ENCODE data around the gene AIMP2. TPM values are rescaled to one million over a fixed set of nuclear protein-coding genes. Genes with fewer than 3 reads are reported as not detected.
"Not testable (repeated sequence)": the region's sequence is repeated elsewhere in the genome, so short reads cannot be mapped to it uniquely, and the experiment has no call there.

Gene AIMP2
- total RNA-seq, result 35.9 TPM

DNA sequence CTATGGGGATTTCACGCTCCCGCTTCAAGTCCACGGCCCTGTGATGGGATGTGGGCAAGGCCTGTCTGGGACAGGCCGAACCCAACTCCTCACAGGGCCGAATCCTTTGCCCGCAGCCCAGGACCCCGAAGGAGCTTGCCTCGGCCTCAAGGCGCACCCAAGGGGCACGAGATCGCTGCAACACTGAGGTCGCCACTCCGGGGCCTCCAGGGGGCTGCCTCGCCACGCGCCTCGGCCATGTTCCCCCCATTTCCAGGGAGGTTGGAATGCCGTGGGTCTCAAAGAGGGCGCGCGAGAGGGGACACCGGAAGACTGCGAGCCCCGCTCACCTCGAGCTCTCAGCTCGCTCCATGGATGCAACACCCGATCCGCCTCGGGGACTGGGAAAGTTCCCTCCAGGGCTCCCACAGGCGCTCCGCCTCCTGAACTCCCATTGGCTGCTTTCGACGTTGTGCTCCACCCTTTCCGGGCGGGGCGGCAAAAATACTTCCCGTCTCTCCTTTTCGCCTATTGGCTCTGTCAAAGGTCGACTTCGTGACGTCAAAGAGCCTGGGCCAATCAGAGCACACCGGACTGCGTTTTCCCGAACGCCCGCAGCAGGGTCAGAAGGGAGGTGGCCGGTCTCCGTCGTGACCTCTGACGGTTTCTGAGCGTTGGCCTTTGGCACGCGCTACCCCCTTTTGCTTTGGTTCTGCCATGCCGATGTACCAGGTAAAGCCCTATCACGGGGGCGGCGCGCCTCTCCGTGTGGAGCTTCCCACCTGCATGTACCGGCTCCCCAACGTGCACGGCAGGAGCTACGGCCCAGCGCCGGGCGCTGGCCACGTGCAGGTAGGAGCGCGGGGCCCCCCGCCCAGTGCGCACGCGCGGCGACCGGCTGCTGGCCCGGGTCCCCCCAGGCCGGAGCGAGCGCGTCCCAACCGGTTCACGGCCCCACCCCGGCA is at the start of gene AIMP2, which contains the start of gene PMS2:
Gene AIMP2 (plus strand): TSS at position 605 of the 944 bp plus-strand sequence. CDS start 92 bp downstream, at position 697.
Gene PMS2 (minus strand): TSS at position 382 of the 944 bp plus-strand sequence. CDS start 30 bp downstream, at position 352.
- DNase-seq (ENCODE audit: low spot score in 2 of 2) (peak; percentile 88 to 93), FAIRE-seq (peak; percentile 85)

DNA sequence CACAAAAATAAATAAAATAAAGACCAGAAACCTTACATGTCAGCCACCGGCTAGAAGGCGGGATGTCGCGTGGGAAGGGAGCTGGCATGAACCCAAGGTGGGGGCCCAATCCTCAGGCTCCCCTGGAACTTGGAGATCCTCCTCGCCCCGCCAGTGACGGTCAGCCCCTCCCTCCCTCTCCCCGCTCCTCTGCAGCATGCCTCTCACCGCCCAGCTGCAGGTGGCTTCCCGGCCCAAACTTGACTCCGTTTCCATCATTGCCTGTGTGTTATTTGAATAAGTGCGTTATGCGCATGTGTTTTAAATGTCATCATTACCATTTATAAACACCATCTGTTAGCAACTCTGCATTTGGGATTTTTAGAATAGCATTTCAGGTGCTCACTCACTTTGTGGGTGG is 45.9 kb upstream of the AIMP2 start:
- FAIRE-seq; DNase-seq (ENCODE audit: low spot score in 2 of 2): not testable (repeated sequence)

DNA sequence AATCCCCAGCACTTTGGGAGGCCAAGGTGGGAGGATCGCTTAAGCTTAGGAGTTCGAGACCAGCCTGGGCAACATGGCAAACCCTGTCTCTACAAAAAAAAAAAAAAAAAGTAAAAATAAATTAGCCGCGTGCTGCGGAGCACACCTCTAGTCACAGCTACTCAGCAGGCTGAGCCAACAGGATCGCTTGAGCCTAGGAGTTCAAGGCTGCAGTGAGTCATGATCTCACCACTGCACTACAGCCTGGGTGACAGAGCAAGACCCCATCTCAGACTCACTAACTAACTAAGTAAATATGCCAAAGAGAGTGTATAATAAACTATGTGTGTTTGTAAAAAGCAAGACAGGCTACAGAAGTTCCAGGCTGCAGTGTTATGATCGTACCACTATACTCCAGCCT is 45.3 kb upstream of the AIMP2 start:
- DNase-seq (ENCODE audit: low spot score in 2 of 2); FAIRE-seq: not testable (repeated sequence)

DNA sequence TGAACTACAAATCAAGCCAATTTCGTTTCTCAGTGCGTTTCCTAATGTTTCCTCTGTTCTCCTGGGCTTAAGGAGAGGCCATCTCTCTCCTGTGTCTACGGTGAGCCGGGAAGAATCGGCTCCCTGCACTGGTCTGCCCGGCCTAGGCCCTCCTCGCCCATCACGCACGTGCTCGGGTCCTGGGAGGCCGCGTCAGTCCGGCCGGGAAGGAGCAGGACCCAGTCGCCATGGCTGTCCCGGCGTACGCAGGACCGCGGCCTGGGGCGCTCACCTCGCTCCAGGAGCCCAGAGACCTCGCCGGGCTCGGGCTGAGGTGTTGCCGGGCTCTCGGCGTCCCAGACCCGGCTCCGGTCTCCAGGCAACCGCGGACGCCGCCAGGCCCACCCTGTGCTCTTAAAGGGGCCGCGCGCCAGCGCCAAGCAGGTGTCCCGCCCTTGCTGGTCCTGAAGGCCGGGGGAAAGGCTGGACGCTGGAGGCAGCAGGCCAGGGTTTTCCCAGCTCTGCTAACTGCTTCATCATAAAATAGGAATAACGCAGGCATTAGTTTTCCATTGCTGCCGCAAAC is 38.6 kb upstream of the AIMP2 start, which contains the start of gene RSPH10B:
Gene RSPH10B (minus strand): TSS at position 343 of the 565 bp plus-strand sequence. CDS start 3,573 bp downstream, outside the sequence.
- FAIRE-seq; DNase-seq (ENCODE audit: low spot score in 2 of 2): not testable (repeated sequence)

DNA sequence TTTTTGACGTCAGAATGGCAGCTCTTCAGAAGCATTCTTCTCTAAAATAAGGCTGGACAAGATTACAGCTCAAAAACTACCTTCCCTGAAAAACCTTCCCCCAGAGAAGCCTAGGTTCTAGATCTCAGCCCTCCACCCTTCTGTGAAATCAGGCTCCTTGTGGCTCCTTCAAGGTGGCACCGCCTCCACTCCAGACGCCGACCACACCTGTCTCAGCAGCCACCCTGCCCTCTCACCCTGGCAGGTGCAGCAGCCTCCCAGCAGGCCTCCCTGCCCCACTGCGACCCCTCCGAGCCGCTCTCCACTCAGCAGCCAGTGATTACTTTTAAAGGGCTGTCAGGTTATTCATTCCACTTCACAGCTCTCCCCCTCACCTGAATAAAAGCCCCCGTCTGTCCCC is 35.5 kb upstream of the AIMP2 start:
- not testable (repeated sequence) for FAIRE-seq; DNase-seq (ENCODE audit: low spot score in 2 of 2)

DNA sequence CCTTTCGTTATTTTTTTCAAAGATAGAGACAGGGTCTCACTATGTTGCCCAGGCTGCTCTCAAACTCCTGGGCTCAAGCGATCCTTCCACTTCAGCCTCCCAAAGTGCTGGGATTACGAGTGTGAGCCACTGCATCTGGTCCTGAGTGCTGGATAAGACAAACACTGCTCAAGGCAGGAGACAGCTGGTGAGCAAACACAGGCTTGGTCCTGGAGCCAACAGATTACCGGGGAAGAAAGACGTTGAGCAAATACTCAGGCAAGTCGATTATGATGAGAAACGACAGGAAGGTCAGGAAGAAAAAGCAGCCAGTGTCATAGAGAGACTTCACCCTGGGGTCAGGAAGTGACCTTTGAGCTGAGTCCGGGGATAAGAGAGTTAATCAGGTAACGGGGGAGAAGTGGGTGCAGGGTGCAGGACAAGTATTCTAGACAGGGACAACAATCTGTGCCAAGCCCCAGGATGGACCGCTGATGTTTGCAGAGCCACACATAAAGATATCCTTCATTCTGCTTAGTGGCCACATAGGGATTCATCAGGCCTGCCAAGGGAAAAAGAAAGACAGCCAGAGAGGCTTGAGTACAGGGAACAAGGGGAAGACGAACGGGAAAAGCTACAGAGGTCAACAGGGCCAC is 29.3 kb upstream of the AIMP2 start:
- FAIRE-seq; DNase-seq (ENCODE audit: low spot score in 2 of 2): not testable (repeated sequence)

DNA sequence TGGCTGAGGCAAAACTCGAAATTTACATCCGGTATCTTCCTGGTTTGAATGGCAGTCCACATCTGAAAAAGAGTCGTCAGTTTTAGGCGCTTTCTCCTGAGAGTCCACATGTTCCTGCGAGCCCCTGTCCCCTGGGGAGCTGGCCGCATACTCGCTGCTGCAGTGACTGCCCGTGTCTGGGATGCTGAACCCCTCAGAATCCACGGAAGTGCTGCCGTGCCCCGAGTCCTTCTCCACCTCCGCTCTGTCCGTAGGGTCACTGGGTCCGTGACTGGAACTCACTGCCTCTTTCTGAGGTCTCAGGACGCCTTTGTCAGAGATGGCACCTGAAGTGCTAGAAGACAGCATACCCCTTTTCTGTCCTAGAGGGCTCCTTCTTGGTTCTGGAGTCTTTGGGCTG is 22.0 kb upstream of the AIMP2 start:
- DNase-seq (ENCODE audit: low spot score in 2 of 2); FAIRE-seq: not testable (repeated sequence)

DNA sequence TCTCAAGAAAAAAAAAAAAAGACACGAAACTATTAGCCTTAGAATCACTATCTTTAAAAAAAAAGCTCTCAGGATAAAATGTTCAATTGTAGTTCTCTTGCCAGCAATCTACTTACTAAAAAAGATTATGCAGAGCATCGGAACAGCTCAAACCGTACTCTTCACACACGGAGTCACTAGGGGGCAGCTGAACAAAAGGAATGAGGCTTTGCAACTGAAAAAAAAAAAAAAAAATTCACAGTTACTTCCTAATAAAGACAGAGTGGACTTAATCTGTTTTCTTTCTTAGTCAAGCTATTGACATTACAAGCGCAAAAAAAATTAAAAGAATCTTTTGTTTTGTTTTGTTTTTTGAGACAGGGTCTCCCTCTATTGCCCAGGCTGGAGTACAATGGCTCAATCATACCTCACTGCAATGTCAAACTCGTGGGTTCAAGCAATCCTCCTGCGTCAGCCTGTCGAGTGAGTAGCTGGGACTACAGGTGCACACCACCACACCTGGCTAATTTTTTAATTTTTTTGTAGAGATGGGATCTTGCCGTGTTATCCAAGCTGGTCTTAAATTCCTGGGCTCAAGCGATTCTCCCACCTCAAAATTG is 11.8 kb upstream of the AIMP2 start:
- FAIRE-seq (peak; percentile 78), DNase-seq (ENCODE audit: low spot score in 2 of 2) (peak; percentile 26 to 53)

DNA sequence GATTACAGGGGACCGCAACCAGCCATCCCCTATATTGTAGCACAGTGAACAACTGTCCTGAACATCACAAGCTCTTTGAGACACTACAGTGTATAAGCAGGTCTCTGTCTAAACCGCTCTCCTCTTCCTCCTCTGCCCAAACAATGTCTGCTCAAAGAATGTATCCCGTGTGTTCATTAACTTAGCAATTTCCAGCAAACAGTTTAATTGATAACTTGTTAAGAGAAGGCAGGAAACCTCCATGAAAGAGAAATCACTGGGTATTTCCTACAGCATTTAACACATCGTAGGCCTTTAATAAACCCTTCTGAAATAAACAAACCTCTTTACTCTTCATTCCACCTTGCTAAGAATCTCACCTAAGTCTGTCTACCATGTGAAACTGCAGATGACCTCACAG is 1.7 kb upstream of the AIMP2 start:
- FAIRE-seq (no peak), DNase-seq (ENCODE audit: low spot score in 2 of 2) (no peak)

DNA sequence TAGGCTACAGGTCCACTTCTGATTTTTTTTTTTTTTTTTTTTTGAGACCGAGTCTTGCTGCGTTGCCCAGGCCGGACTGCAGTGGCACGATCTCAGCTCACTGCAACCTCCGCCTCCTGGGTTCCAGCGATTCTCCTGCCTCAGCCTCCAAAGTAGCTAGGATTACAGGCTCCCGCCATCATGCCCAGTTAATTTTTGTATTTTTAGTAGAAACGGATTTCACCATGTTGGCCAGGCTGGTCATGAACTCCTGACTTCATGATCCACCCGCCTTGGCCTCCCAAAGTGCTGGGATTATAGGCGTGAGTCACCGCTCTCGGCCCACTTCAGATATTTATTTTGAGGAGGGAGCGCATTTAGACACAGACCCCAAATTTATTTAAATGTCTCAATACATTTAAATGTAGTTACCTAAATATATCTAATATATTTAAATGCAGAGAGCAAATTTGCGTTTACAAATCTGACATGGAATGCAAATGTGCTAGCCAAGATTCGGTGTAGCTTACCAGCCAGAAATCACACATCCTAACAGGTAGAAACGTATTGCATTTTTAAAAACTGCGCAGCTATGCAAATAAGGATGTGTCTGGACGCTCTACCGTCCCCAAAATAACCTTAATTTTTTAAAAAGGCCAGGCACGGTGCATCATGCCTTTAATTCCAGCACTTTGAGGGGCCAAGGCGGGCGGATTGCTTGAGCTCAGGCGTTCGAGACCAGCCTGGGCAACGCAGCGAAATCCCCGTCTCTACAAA is 1.1 kb upstream of the AIMP2 start:
- not testable (repeated sequence) for DNase-seq (ENCODE audit: low spot score in 2 of 2); FAIRE-seq

DNA sequence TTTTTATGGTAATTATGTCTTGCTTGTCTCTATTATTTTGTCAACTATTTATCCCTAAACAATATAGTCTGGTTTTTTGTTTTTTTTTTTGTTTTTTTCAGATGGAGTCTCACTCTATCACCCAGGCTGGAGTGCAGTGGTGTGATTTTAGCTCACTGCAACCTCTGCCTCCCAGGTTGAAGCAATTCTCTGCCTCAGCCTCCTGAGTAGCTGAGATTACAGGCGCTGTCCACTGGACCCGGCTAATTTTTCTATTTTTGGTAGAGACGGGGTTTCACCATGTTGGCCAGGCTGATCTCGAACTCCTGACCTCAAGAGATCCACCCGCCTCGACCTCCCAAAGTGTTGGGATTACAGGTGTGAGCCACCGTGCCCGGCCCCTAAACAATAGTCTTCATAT is 1.3 kb downstream of the AIMP2 start:
- not testable (repeated sequence) for DNase-seq (ENCODE audit: low spot score in 2 of 2); FAIRE-seq

DNA sequence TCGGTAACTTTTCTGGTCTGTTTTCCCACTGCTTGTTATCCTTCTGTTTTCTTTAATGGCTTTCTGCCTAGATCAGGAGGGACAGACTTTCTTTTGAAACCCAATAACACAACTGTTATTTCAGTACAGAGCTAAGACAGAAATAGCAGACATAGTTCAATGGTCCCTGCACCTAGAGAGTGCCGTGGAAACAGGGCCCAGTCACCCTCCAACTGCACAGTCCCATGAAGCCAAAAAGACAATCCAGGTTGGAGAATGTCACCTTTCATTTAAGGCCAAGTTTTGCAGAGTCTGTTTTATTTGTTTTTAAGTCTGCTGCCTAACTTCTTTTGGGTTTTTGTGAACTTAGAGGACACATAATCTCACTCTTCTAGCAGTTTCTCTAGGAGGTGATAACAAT is 2.5 kb downstream of the AIMP2 start:
- FAIRE-seq (no peak), DNase-seq (ENCODE audit: low spot score in 2 of 2) (no peak)

DNA sequence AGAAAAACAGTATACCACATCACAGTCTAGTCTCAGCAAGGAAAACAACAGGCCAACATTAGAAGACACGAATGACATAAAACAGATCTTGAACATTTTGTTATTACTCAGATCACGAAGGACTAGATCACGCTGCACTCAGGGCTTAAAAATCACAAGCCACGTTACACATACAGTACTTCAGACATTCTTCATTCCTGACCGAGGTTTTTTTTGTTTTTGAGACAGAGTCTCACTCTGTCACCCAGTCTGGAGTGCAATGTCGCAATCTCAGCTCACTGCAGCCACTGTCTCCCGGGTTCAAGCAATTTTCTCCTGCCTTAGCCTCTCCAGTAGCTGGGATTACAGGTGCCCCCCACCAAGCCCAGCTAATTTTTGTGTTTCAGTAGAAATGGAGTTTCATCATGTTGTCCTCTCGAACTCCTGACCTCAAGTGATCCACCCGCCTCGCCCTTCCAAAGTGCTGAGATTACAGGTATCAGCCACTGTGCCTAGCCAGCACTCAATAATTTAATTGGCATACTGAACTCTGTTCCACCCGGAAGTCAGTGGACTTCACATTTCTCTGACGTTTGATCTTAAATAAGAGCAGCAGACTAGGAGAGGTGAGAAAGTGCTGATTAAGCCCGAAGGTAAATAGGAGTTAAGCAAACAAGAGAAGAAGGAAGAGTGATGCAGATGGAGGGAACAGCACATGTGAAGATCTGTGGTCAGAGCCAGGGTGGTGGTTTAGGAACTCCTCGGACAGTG is 3.5 kb downstream of the AIMP2 start:
- FAIRE-seq (no peak), DNase-seq (ENCODE audit: low spot score in 2 of 2) (no peak)

DNA sequence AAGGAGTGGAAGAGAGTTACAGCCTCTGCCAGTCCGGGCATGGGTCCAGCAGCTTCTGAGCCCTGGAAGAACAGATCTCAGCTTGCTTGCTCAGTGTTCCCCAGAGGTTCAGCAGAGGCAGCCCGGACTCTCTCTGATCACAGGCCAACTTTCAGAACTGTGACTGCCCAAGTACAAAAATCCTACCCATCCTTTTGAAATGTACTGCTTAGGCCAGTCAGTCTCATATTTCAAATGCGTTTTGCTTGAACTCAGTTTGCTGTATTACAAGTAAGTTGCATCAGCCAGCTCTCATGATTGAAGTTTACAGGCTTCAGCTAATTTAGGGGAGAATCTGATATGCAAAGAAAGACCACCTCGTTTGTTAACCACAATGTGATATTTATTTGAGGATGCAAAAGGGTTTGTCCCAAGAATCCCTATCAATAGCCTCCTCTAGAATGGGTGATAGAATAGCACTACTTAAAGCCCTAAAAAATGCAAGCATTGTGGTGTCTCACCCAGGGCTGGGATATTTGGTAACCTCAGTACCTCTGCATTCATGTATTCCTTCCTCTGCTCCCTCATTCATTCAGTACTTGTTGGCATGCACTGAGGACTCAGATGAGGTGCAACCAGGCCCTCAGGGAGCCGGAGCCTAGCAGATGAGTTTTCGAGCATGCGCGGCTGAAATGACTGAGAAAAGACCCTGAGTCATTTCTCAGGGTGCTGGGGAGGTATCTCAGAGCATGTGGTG is 7.0 kb downstream of the AIMP2 start:
- no peak for FAIRE-seq
- DNase-seq (ENCODE audit: low spot score in 2 of 2), result no peak

DNA sequence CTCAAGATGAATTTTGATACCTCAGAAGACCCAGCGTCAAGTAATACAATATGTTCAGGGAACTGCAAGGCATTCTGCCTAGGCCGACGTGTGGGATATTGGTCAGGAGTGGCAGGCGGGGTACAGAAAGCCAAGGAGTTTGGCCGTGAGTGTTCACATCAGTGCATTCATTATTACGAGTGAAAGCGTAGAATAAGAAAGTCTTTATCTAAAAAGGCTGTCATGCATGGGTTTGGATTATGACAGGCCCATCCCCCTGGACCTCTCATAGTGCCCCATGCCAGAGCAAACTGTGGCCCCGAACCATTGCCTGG is 7.5 kb downstream of the AIMP2 start:
- FAIRE-seq, result no peak
- no peak for DNase-seq (ENCODE audit: low spot score in 2 of 2)

DNA sequence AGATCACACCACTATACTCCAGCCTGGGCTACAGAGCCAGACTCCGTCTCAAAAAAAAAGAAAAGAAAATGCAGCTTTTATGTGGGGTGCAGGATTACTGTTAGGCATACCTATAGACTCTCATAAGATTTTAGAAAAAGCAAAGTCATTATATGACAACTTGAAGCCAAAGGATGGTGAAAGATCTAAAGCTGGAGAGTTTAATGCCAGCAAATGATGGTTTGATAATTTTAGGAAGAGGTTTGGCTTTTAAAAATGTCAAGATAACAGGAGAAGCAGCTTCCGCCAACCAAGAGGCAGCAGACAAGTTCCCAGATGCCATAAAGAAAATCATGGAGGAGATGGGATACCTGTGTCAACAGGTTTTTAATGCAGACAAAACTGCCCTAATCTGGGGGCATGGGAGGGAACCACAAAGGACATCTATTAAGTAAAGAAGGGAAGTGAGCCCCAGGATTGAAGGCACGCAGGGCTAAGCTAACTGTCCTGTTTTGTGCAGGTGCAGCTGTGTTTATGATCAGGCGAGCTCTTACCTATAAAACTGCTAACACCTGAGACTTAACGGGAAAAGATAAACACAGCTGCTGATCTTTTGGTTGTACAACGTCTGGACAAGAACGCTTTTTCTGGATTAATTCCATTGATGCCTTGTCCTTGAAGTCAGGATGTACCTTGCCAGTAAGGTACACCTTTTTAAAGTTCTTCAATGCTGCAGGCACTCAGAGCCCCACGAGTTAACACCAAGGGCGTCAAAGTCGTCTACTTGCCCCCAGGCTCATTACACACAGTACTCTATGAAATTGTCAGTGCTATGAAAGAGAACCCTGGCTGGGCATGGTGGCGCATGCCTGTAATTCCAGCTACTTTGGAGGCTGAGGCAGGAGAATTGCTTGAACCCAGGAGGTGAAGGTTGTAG is 11.6 kb downstream of the AIMP2 start:
- no peak for FAIRE-seq
- no peak for DNase-seq (ENCODE audit: low spot score in 2 of 2)

DNA sequence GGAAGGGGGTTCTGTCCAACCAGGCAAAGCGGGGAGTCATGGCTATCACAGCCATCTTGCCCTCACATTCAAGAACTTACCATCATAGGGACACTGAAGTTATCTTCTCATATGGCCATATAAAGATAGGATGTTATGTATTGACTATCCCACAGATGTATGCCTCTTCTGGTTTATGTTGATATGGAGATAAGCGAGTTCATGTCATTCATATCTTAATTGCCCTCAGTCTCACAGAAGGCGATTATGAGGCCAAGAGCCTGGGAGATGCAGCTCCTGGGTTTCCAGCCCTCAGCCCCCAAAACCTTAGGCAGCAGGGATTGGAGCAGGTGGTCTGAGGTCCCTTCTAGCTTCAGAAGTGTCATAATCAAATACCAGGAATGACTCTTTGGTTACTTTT is 13.6 kb downstream of the AIMP2 start:
- DNase-seq (ENCODE audit: low spot score in 2 of 2) (no peak), FAIRE-seq (no peak)
